Hematopoietic multipotent progenitor cell treated with erythropoietin and hydrocortisone succinate and interleukin-3 and kit ligand, for 4 days (in vitro differentiated cells): ENCODE measurements around the gene TRIM65.

Source experiments
- DNase-seq: peaks from one replicate; pipeline ENCODE4 v3.0.0-alpha.2; 2015

The TRIM65 gene

GRCh38 chr17:75917141-75917916 lies 20.6 kb upstream of the TRIM65 start:
- no peak for DNase-seq

- DNase-seq: no peak
These were observed 18.5 kb upstream of the TRIM65 start for GRCh38 chr17:75915268-75915667.

- no peak for DNase-seq
These were observed 18.0 kb upstream of the TRIM65 start for GRCh38 chr17:75914643-75915267.

- DNase-seq: no peak
These were observed 16.9 kb upstream of the TRIM65 start for GRCh38 chr17:75913537-75914210.

- no peak for DNase-seq
These were observed 13.9 kb upstream of the TRIM65 start for GRCh38 chr17:75910699-75911098.

GRCh38 chr17:75909812-75910274 lies 13.1 kb upstream of the TRIM65 start:
- peak; percentile 58 for DNase-seq

- DNase-seq: no peak
These were observed 12.5 kb upstream of the TRIM65 start for GRCh38 chr17:75909051-75909811.

GRCh38 chr17:75908201-75908600 lies 11.4 kb upstream of the TRIM65 start:
- no peak for DNase-seq

- DNase-seq: no peak
These were observed 9.6 kb upstream of the TRIM65 start for GRCh38 chr17:75906143-75906884.

- peak; percentile 98 for DNase-seq
These were observed 8.2 kb upstream of the TRIM65 start, which contains the start of gene MRPL38 for GRCh38 chr17:75904749-75905521. Gene MRPL38, minus strand, starts transcription at chr17:75904884. Its CDS starts 9 bp downstream, at chr17:75904875.

GRCh38 chr17:75902406-75902805 lies 5.7 kb upstream of the TRIM65 start:
- DNase-seq: no peak

- DNase-seq: no peak
These were observed 5.0 kb upstream of the TRIM65 start for GRCh38 chr17:75901727-75902126.

GRCh38 chr17:75900691-75901533 lies 4.2 kb upstream of the TRIM65 start:
- no peak for DNase-seq

GRCh38 chr17:75899767-75900468 lies 3.2 kb upstream of the TRIM65 start:
- no peak for DNase-seq

- DNase-seq: no peak
These were observed 2.6 kb upstream of the TRIM65 start for GRCh38 chr17:75899353-75899752.

- DNase-seq: no peak
These were observed 2.0 kb upstream of the TRIM65 start for GRCh38 chr17:75898791-75899190.

- no peak for DNase-seq
These were observed 1.3 kb upstream of the TRIM65 start for GRCh38 chr17:75898065-75898464.

- no peak for DNase-seq
These were observed 639 bp upstream of the TRIM65 start for GRCh38 chr17:75897160-75898019.
